CD4-positive, alpha-beta T cell treated with Interleukin-1 beta for 1 hour (primary cell): Measurements from ENCODE around the gene PDZD2.

Experiments
- DNase-seq, 2 donors: peaks; one replicate each; pipeline ENCODE4 v3.0.0-alpha.2; 2020 to 2022

The PDZD2 gene

GRCh38 chr5:32157078-32157477 is 518.1 kb downstream of the PDZD2 start:
- DNase-seq, result no peak

GRCh38 chr5:32158679-32158975 is 519.7 kb downstream of the PDZD2 start:
- no peak for DNase-seq

- DNase-seq, result no peak
These were observed 520.6 kb downstream of the PDZD2 start for GRCh38 chr5:32159328-32160072.

GRCh38 chr5:32160228-32160627 is 521.3 kb downstream of the PDZD2 start:
- DNase-seq, result no peak
